T-helper 1 cell treated with Interleukin-12 subunit alpha and Interleukin-12 subunit beta and Interleukin-4 antibody, amounts not matched to agents 30 ng/mL and 1 ng/mL, for 36 hours (primary cell): Measurements from ENCODE around the gene SNCA. TPM values are rescaled to one million over a fixed set of nuclear protein-coding genes. Genes with fewer than 3 reads are reported as not detected.

Experiments
- intact Hi-C: fragments of 100-400 bp; cut with micrococcal nuclease; formaldehyde crosslinking; loops from one replicate; pipeline ENCODE4 v1.15.1; 2024
- total RNA-seq: library from RNA; stranded (reverse); gene quantifications from 2 replicates; pipeline ENCODE4 v1.2.3, GENCODE V29; 2022

SNCA gene
- total RNA-seq = 2.1 and 2.3 TPM in 2 replicates

- intact Hi-C loops = loop anchor here (1.0 to 10.0 kb wide), 5 partner anchors 8 to 1222 kb away; partner anchors contain the start of genes MMRN1 and TIGD2
Observed at GRCh38 chr4:89836897-89837384, at the start of gene SNCA. Gene SNCA (minus strand): TSS chr4:89837161. CDS start chr4:89835667, 1,494 bp downstream.

- intact Hi-C loops = no loop called here
Observed at GRCh38 chr4:89879215-89879614, 42.3 kb upstream of the SNCA start.

GRCh38 chr4:89878611-89879010 lies 41.6 kb upstream of the SNCA start:
- intact Hi-C loops = no loop called here

- intact Hi-C loops = no loop called here
Observed at GRCh38 chr4:89876548-89876947, 39.6 kb upstream of the SNCA start.

DNA sequence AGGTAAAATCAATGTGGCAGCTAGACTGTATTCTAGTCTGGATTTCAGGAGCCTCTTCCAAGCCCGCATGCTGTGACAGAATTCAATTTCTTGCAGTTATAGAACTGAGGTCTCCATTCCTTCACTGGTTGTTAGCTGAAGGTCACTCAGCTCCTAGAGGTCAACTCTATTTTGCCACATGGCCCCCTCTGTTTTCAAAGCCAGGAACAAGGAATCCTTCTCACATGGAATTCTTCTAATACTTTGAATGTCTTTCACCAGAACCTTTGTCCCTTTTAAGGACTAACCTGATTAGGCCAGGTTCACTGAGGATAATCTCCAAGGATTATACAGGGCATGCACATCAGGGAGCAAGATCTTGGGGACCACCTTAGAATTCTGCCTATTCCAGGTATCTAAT lies 34.2 kb upstream of the SNCA start:
- intact Hi-C loops = no loop called here

DNA sequence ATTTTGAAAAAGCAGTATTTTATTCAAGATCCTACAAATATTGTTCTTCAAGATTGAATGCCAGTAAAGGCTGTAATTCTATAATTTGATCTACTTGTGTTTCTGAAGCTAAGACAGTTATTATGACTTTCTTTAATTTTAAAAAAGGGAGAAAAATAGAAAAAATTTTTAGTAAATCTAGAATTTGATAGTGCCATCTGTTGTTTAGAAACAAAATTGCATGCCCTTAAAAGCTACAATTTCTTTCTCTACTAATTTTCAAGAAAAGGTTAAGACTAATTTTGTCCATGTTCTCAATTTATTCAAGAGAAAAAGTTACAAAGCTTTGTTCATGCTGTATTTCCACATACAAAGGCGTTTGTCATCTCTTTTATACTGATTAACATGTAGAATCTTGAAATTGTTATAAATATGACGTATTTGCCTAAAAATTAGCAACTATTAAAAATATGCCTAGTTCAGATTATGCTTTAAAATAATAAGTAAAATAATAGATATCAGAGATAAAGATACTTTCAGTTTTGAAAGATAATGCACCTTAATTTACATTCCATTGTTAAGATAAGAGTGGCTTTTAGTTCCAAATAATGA lies 32.1 kb upstream of the SNCA start:
- intact Hi-C loops = loop anchor here (1.0 kb wide), 2 partner anchors 211 to 282 kb away; no protein-coding TSS in a partner anchor

- intact Hi-C loops = loop anchor here (1.0 kb wide), 1 partner anchor 210 kb away; no protein-coding TSS in a partner anchor
Observed at GRCh38 chr4:89868276-89868675, 31.3 kb upstream of the SNCA start.

- intact Hi-C loops = no loop called here
Observed at GRCh38 chr4:89863533-89863932, 26.6 kb upstream of the SNCA start.

GRCh38 chr4:89860971-89861370 lies 24.0 kb upstream of the SNCA start:
- intact Hi-C loops = no loop called here

GRCh38 chr4:89855236-89855635 lies 18.3 kb upstream of the SNCA start:
- intact Hi-C loops = no loop called here

DNA sequence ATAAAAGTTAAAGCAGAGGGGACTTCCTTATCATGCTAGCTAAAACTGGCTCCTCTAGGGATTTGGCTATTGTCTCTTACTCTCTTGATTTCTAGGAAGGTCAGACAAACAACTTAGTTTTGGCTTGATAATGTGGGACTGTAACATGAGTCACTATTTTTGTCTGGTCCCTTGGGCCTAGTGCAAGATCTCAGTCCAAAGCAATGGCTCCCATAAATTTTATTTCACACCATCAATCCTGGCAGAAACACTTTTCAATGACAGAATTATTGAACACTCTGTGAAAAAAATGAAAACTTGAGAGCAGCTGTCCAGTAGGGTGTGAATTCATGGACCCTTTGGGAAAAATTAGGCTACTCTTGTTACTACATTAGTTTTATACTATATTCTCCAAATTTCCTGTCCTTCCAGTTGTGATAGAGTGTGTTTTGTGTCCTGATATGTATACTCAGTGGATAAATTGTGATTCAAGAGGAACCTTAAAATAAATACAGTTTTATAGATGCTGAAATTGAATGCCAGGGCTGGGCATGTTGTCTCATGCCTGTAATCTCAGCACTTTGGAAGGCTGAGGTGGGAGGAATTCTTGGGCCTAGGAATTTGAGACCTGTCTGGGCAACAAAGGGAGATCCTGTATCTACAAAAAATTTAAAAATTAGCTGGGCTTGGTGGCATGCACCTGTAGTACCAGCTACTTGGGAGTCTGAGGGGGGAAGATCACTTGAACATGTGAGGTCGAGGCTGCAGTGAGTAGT lies 10.8 kb upstream of the SNCA start:
- intact Hi-C loops = no loop called here

- intact Hi-C loops = loop anchor here (10.0 kb wide), 2 partner anchors 545 to 1225 kb away; no protein-coding TSS in a partner anchor
Observed at GRCh38 chr4:89839558-89839957, 2.6 kb upstream of the SNCA start.

GRCh38 chr4:89837993-89838390 lies 1.0 kb upstream of the SNCA start:
- intact Hi-C loops = loop anchor here (1.0 to 10.0 kb wide), 5 partner anchors 9 to 1223 kb away; partner anchors contain the start of genes MMRN1 and TIGD2

DNA sequence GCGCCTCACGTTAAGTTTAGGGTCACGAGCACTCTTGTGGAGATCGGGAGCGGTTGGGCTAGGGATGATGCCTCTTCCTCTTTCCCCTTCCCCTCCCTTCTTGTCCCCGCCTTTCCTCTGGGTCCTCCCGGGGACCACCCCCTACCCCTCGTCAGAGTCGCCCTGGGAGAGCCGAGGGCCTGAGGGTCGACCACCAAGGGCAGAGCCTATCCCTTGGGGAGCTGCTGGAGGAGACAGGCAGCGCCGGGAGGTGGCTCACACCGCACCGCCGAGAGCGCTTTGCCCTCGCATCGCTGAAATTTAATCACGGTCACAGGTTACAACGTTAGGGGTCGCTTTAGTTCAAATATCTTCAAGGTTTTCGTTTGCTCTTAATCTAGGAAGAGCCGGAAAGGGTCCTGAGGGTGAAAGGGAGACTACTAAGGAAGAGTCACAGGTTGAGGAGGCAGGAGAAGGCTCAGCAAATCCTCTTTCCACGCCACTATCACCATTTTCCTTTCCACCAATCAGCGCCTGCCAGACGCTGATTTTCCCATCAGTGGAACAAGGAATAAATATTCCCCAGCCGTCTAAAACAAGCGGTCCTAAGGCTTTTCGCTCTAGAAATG lies 528 bp upstream of the SNCA start:
- intact Hi-C loops = loop anchor here (1.0 to 10.0 kb wide), 5 partner anchors 8 to 1223 kb away; partner anchors contain the start of genes MMRN1 and TIGD2

DNA sequence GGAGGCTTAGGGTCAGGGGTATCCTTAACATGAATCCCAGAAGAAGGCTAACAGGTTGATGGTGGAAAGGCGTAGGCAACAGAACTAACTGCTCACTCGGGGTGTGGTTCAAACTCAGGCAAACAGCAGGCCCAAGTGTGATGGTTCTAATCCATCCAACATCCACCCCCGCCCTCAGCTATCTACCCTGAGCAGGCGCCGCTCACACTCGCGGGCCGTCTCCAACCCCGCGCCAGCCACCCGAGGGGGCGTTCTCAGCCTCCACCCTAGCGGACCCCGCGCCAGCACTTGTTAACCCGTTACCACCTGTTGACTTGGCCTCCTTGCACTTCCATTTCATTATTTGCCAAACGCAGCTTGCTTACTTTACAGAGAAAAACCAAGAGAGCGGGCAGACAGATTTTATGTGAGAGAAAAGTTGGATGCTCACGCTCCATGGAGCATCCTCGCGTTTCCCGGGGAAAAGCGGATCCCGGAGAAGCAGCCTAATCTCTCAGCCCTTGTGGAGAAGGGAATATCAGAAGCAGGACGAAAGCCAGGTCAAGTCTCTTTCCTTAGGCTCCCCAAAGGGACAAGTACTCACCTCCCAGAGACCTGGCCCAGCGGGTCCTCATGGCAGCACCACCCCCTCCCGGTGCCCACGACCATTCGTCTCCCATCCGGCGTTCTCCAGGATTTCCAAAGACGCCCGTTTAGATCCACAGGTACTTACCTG lies 773 bp downstream of the SNCA start:
- intact Hi-C loops = loop anchor here (2.0 to 10.0 kb wide), 4 partner anchors 59 to 1221 kb away; partner anchors contain the start of genes MMRN1 and TIGD2

- intact Hi-C loops = loop anchor here (10.0 kb wide), 2 partner anchors 541 to 1221 kb away; no protein-coding TSS in a partner anchor
Observed at GRCh38 chr4:89835413-89835812, 1.5 kb downstream of the SNCA start.

GRCh38 chr4:89834486-89835209 lies 2.3 kb downstream of the SNCA start:
- intact Hi-C loops = loop anchor here (10.0 kb wide), 2 partner anchors 540 to 1220 kb away; no protein-coding TSS in a partner anchor

- intact Hi-C loops = loop anchor here (1.0 to 10.0 kb wide), 6 partner anchors 8 to 1215 kb away; partner anchors contain the start of genes SNCA and TIGD2
Observed at GRCh38 chr4:89829470-89830138, 7.4 kb downstream of the SNCA start.

DNA sequence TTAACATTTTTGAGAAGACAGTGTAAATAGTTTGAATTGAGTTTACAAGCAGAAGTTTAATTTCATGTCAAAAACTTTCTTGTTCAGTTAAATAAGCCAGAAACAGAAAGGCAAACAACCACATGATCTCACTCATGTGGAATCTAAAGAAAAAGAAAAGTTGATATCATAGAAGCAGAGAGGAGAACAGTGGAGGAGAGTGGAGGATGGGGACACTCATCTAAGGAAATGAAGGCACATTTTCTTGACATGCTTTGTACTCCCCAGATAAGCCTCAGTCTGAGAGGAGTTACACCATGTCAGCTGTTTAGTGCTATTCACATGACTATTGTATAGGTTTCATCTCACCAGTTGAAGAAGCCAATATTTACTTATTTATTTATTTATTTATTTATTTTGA lies 13.5 kb downstream of the SNCA start:
- intact Hi-C loops = no loop called here

- intact Hi-C loops = no loop called here
Observed at GRCh38 chr4:89821612-89822011, 15.3 kb downstream of the SNCA start.
